IMR-90 (cell line): ENCODE data around the gene HINT2. TPM values are rescaled to one million over a fixed set of nuclear protein-coding genes. Genes with fewer than 3 reads are reported as not detected.
A peak's percentile ranks its signal among the peaks of the same experiment; 100 is the strongest.

ENCODE experiments used
- ATAC-seq: fragments of 200-7000 bp; cut with Tn5 transposase; 2 replicates; pipeline ENCODE4 v1.9.1; 2020; ENCODE audit warnings: low read depth, mild to moderate bottlenecking, moderate library complexity
- BruUV-seq: library from RNA; stranded (reverse); fragments of 400-500 nt; replicated peaks from 2 replicates; lab custom pipeline; 2021; lab: Mats Ljungman, UMichigan
- CTCF ChIA-PET: fragments of 300-600 bp; formaldehyde crosslinking; extraction: SDS; loops from one replicate; lab custom pipeline; 2021; ENCODE audit warnings: antibody characterized with exemption; lab: Yijun Ruan, JAX
- POLR2A ChIA-PET: fragments of 300-600 bp; sonication (Branson Sonifier 250); formaldehyde crosslinking; loops from one replicate; lab custom pipeline; 2022; ENCODE audit warnings: antibody characterized with exemption; ENCODE audit not compliant: unreplicated experiment; lab: Charles Lee
- DNase-seq: peaks from one replicate; pipeline ENCODE4 v3.0.0; 2013
- H2AFZ ChIP-seq: replicated peaks from 2 replicates; pipeline ENCODE3; 2013; ENCODE audit warnings: low read length, mild to moderate bottlenecking; ENCODE audit not compliant: poor library complexity
- H2AK5ac ChIP-seq: 2 replicates; pipeline ENCODE4 v1.6.1; 2013; ENCODE audit warnings: low read depth, low read length, inconsistent platforms
- H2AK9ac ChIP-seq: replicated peaks from 2 replicates; pipeline ENCODE3; 2013; ENCODE audit warnings: mild to moderate bottlenecking, low read depth, low read length, moderate library complexity; ENCODE audit not compliant: poor library complexity
- H2BK120ac ChIP-seq: 2 replicates; pipeline ENCODE4 v1.6.1; 2013; ENCODE audit warnings: low read depth, low read length, inconsistent platforms
- H2BK15ac ChIP-seq: 3 replicates; pipeline ENCODE4 v1.6.1; 2013; ENCODE audit warnings: low read depth, low read length, inconsistent platforms
- H2BK20ac ChIP-seq: 2 replicates; pipeline ENCODE4 v1.6.1; 2013; ENCODE audit warnings: low read depth, mild to moderate bottlenecking, inconsistent platforms, low read length, moderate library complexity
- H2BK5ac ChIP-seq: 2 replicates; pipeline ENCODE4 v1.6.1; 2013; ENCODE audit warnings: mild to moderate bottlenecking, low read depth, low read length, inconsistent platforms; ENCODE audit not compliant: poor library complexity, severe bottlenecking
- H3K14ac ChIP-seq: replicated peaks from 2 replicates; pipeline ENCODE4 v1.6.1; 2013; ENCODE audit warnings: low read depth, low read length, inconsistent platforms
- H3K18ac ChIP-seq: 2 replicates; pipeline ENCODE4 v1.6.1; 2013; ENCODE audit warnings: low read depth, low read length, control low read depth
- H3K23ac ChIP-seq: 2 replicates; pipeline ENCODE4 v1.6.1; 2013; ENCODE audit warnings: low read depth, low read length, inconsistent platforms
- H3K27ac ChIP-seq: 2 replicates; pipeline ENCODE4 v1.5.1; 2013; ENCODE audit warnings: mild to moderate bottlenecking, control low read depth, low read length; ENCODE audit not compliant: insufficient read depth
- H3K27me3 ChIP-seq: 2 replicates; pipeline ENCODE4 v1.6.1; 2013; ENCODE audit warnings: low read length; ENCODE audit not compliant: control insufficient read depth, insufficient read depth
- H3K36me3 ChIP-seq: 2 replicates; pipeline ENCODE4 v1.6.1; 2013; ENCODE audit warnings: low read length, mixed read lengths; ENCODE audit not compliant: control insufficient read depth, insufficient read depth
- H3K4ac ChIP-seq: 2 replicates; pipeline ENCODE4 v1.6.1; 2013; ENCODE audit warnings: low read depth, low read length, inconsistent platforms
- H3K4me1 ChIP-seq: 2 replicates; pipeline ENCODE4 v1.6.1; 2013; ENCODE audit warnings: low read length, mixed read lengths; ENCODE audit not compliant: control insufficient read depth, insufficient read depth
- H3K4me2 ChIP-seq: 2 replicates; pipeline ENCODE4 v1.6.1; 2013; ENCODE audit warnings: low read depth, mild to moderate bottlenecking, control low read depth, low read length, moderate library complexity
- H3K4me3 ChIP-seq: 2 replicates; pipeline ENCODE4 v1.5.1; 2013; ENCODE audit warnings: low read depth, mild to moderate bottlenecking, control low read depth, low read length, moderate library complexity; ENCODE audit not compliant: insufficient read depth
- H3K56ac ChIP-seq: 2 replicates; pipeline ENCODE4 v1.6.1; 2013; ENCODE audit warnings: low read length, inconsistent platforms; ENCODE audit not compliant: insufficient read depth; ENCODE audit errors: extremely low read depth
- H3K79me1 ChIP-seq, 2 experiments: 2 replicates each; pipeline ENCODE4 v1.6.1; 2013; ENCODE audit warnings: low read length in 2 of 2, inconsistent platforms in 1 of 2, low read depth in 1 of 2
- H3K9ac ChIP-seq: 2 replicates; pipeline ENCODE4 v1.6.1; 2013; ENCODE audit warnings: low read depth, low read length, control low read depth
- H3K9me1 ChIP-seq: 2 replicates; pipeline ENCODE4 v1.6.1; 2013; ENCODE audit warnings: low read length, inconsistent platforms; ENCODE audit not compliant: insufficient read depth
- H3K9me3 ChIP-seq: 2 replicates; pipeline ENCODE4 v1.6.1; 2013; ENCODE audit warnings: low read length; ENCODE audit not compliant: control insufficient read depth, insufficient read depth
- H4K20me1 ChIP-seq: 2 replicates; pipeline ENCODE4 v1.6.1; 2013; ENCODE audit warnings: low read length, inconsistent platforms; ENCODE audit not compliant: insufficient read depth
- H4K5ac ChIP-seq: 2 replicates; pipeline ENCODE4 v1.6.1; 2013; ENCODE audit warnings: mild to moderate bottlenecking, low read depth, low read length, control low read depth
- H4K8ac ChIP-seq, 2 experiments: 2 replicates each; pipeline ENCODE4 v1.6.1; 2013; ENCODE audit warnings: low read depth in 2 of 2, low read length in 2 of 2, control low read depth in 1 of 2, inconsistent platforms in 1 of 2
- H4K91ac ChIP-seq: 2 replicates; pipeline ENCODE4 v1.6.1; 2013; ENCODE audit warnings: low read depth, low read length, inconsistent platforms; ENCODE audit not compliant: insufficient read depth
- MAZ ChIP-seq: IDR thresholded peaks from 2 replicates; pipeline ENCODE4 v1.6.1; 2012; ENCODE audit warnings: low read depth, mild to moderate bottlenecking, low read length, improper control_type of control experiment, moderate library complexity, borderline replicate concordance
- POLR2A ChIP-seq: IDR thresholded peaks from 2 replicates; pipeline ENCODE4 v1.6.1; 2012; ENCODE audit warnings: mild to moderate bottlenecking, low read depth, low read length
- WGBS, 2 experiments: methylation state at CpG; one replicate each; pipeline versions ENCODE4 v1.1.5 to v1.1.7; 2013; ENCODE audit warnings: missing lambda C conversion rate in 2 of 2; ENCODE audit not compliant: insufficient read length in 1 of 2; ENCODE audit errors: extremely low coverage in 2 of 2; 5-methylcytosine and 5-hydroxymethylcytosine counted together
- dilution Hi-C: fragments of 300-500 bp; cut with HindIII; formaldehyde crosslinking; loops from one replicate; pipeline ENCODE4 v1.14.3; 2018; ENCODE audit warnings: low sequenced_read_pairs; ENCODE audit not compliant: unreplicated experiment
- in situ Hi-C: fragments of 300-500 bp; cut with MboI; formaldehyde crosslinking; loops from 3 replicates; pipeline ENCODE4 v1.14.3; 2019; ENCODE audit warnings: low sequenced_read_pairs, inconsistent platforms, mixed read lengths
- intact Hi-C: fragments of 100-400 bp; cut with micrococcal nuclease; formaldehyde crosslinking; loops from 2 replicates; pipeline ENCODE4 v1.10.0; 2022
- polyA plus RNA-seq, 3 experiments: library from polyadenylated mRNA; depleted of rRNA; stranded (reverse); fragments of >200 nt; gene quantifications; 2 replicates each; pipeline ENCODE4 v1.2.3, GENCODE V29; 2012; ENCODE audit warnings: low replicate concordance in 1 of 3
- total RNA-seq: library from RNA; depleted of rRNA; stranded (reverse); fragments of >200 nt; gene quantifications from 2 replicates; pipeline ENCODE4 v1.2.3, GENCODE V29; 2012
- TF ChIP-seq, protein P1 (sequence below): fragments of 150-350 bp; IDR thresholded peaks from 2 replicates; pipeline ENCODE4 v1.6.1; 2017; ENCODE audit warnings: mild to moderate bottlenecking, antibody characterized with exemption, low read length, low read depth

The HINT2 gene
- total and polyA plus RNA-seq, 2 of the 4 experiments (the other 2 are of a cell fraction) = 7.5 to 20.6 TPM

DNA sequence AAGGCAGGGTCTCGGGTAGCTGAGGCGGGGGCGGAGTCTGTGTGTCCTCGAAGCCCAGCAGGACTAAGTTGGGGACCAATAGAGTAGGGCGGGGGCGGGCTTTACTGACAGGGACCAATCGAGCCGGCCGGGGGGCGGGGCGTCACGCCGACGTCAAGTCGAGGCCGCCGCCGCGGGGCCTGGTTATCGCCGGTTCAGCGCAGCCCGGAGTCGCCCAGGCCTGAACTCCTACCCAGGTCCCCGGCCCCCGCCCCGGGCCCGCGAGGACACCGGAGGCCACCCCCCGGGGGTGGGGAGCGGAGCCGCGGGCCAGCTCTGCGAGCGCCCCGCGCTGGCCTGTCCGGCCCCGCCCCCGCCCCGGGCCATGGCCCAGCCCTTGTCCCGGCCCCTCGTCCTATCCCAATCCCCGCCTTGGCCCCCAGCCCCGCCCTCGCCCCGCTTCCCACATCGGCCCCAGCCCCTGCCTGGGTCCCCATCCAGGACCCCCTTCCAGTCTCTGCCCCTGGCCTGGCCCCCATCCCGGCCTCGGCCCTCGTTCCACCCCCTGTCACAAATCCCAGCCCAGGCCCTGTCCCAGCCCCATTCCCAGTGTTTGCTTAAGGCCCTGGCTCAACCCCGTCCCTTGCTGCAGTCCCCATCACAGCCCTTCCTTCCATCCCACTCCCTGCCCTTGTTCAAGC is 14.4 kb upstream of the HINT2 start, which contains the start of gene TMEM8B:
TMEM8B (plus strand) TSS at position 145 of the 680 bp plus-strand sequence; CDS start at position 365, 220 bp downstream.
- Histone ChIP-seq H3K14ac (peak within 1 kb of the TSS; percentile 92), H3K4me3 (peak within 1 kb of the TSS; percentile 91), H2BK5ac (peak within 1 kb of the TSS; percentile 73), H2AK9ac (peak within 1 kb of the TSS; percentile 63), H3K9ac (peak within 1 kb of the TSS; percentile 97), H3K4me1 (peaks cover 8% of the 10 kb centered on the region), H2BK120ac (peak within 1 kb of the TSS; percentile 38), H2AFZ (peak within 1 kb of the TSS; percentile 99), H2AK5ac (peak within 1 kb of the TSS; percentile 71), H3K18ac (peak within 1 kb of the TSS; percentile 79), H3K27me3 (no peaks in the 10 kb centered on the region), H3K4ac (peak within 1 kb of the TSS; percentile 84), H3K4me2 (peak within 1 kb of the TSS; percentile 100), H2BK15ac (peak within 1 kb of the TSS; percentile 97; the same call in 2 of the 3 replicates), H2BK20ac (0 out of 2 replicates have a peak within 1 kb of the TSS, but pooled peaks have one; percentile 16), H3K23ac (peak within 1 kb of the TSS; percentile 91), H3K9me1 (peaks cover 17% of the 10 kb centered on the region), H3K9me3 (no peaks in the 10 kb centered on the region), H3K56ac (peak within 1 kb of the TSS; percentile 56), H4K91ac (peak within 1 kb of the TSS; percentile 77), H3K27ac (peak within 1 kb of the TSS; percentile 85), H4K20me1 (no peaks in the 10 kb centered on the region), H4K8ac (peak within 1 kb of the TSS; percentile 93 to 97), H4K5ac (peak within 1 kb of the TSS; percentile 99), H3K36me3 (no peaks in the 10 kb centered on the region), H3K79me1 (peaks cover 2 to 18% of the 10 kb centered on the region in 2 experiments; a peak in 3 of 4 replicates)
- ChIA-PET CTCF (interaction anchor here (1.0 kb wide), 2 partner anchors 53 to 82 kb away, joined by 3 read pairs; no protein-coding TSS in a partner anchor), POLR2A (interaction anchor here (0.6 kb wide), 1 partner anchor 1681 kb away, joined by 25 read pairs; no protein-coding TSS in a partner anchor)
- dilution Hi-C loops = no loop called here
- intact Hi-C loops = loop anchor here (2.0 to 10.0 kb wide), 2 partner anchors 16 to 196 kb away; no protein-coding TSS in a partner anchor
- TF ChIP-seq POLR2A (0 out of 2 replicates have a peak, but pooled peaks have one; percentile 31), MAZ (peak; percentile 32; the same call in 1 of the 2 replicates)
- TF ChIP-seq, protein P1, sequence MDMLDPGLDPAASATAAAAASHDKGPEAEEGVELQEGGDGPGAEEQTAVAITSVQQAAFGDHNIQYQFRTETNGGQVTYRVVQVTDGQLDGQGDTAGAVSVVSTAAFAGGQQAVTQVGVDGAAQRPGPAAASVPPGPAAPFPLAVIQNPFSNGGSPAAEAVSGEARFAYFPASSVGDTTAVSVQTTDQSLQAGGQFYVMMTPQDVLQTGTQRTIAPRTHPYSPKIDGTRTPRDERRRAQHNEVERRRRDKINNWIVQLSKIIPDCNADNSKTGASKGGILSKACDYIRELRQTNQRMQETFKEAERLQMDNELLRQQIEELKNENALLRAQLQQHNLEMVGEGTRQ = no peak
- peak; percentile 83 for DNase-seq
- BruUV-seq = no TSS peak
- WGBS, 2 experiments = 0% methylated on average over 6 of the region's 53 CpGs; no CpG with 5 or more reads in 1 of the 2 experiments
- peak; percentile 94 for ATAC-seq
- in situ Hi-C loops = no loop called here
